ENCODE data around the gene NUP205. TPM values are rescaled to one million over a fixed set of nuclear protein-coding genes. Genes with fewer than 3 reads are reported as not detected.
A peak's percentile ranks its signal among the peaks of the same experiment; 100 is the strongest.

NUP205 gene
- total and polyA plus RNA-seq, 12 donors: 22.3 to 48.1 (median 35.4) TPM

GRCh38 chr7:135684136-135684535, 126.4 kb downstream of the NUP205 start:
- Histone ChIP-seq H3K9me3 (replicated peaks in 1 of 3) (no peaks in the 10 kb centered on the region), H3K4me1 (replicated peaks in 1 of 2) (peaks cover 0 to 21% of the 10 kb centered on the region in 2 donors), H3K36me3 (replicated peaks in 1 of 2) (no peaks in the 10 kb centered on the region), H3K4me3 (no peak overlapping the region), H3K27me3 (no peaks in the 10 kb centered on the region), H3K27ac (peak overlapping the region in 2 of 5 donors; percentile 34 to 55)
- no peak for DNase-seq
- intact Hi-C loops (cut with DNase I): loop anchor here in 1 of 2 donors (10.0 kb wide), 1 partner anchor 331 kb away; no protein-coding TSS in a partner anchor
- 51 to 60% (median 60%) methylated on average over 3 of the region's 3 CpGs for WGBS, 4 donors
- TF ChIP-seq CTCF (IDR thresholded peaks at IDR 0.05) (no peak), POLR2A (IDR thresholded peaks at IDR 0.05) (no peak)

DNA sequence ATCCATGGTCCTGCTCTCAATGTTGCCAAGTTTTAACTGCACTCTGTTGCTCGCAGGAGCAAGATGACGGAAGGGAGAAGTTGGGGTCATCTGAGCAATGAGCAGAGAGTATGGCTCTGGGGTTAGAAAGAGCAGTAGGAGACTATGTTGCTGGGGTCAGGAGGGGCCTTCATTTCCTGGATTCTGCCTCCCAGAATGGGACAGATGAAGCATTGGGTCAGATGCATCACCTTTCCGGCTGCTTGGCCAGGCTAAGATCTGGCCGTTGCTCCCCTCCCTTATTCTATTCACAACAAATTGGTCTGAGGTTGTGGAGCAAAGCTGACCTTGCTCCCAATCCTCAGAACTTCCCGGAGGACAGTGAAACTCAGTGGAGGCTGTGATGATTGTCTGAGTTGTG, 127.0 kb downstream of the NUP205 start:
- Histone ChIP-seq H3K4me1 (replicated peaks in 1 of 2) (peaks cover 0 to 21% of the 10 kb centered on the region in 2 donors), H3K36me3 (replicated peaks in 1 of 2) (no peaks in the 10 kb centered on the region), H3K9me3 (replicated peaks in 1 of 3) (no peaks in the 10 kb centered on the region), H3K27me3 (no peaks in the 10 kb centered on the region), H3K4me3 (no peak overlapping the region), H3K27ac (peak overlapping the region in 2 of 5 donors; percentile 34 to 54)
- peak in 2 of 7 donors; percentile 19 to 38 for DNase-seq
- 59 to 66% (median 63%) methylated on average over 5 of the region's 5 CpGs for WGBS, 4 donors
- intact Hi-C loops (cut with DNase I): loop anchor here in 1 of 2 donors (10.0 kb wide), 1 partner anchor 330 kb away; no protein-coding TSS in a partner anchor
- no peak for TF ChIP-seq CTCF (IDR thresholded peaks at IDR 0.05)
- no peak for TF ChIP-seq POLR2A (IDR thresholded peaks at IDR 0.05)

GRCh38 chr7:135685306-135686084, 127.8 kb downstream of the NUP205 start:
- DNase-seq: no peak
- H3K27ac ChIP-seq: peak overlapping the region in 2 of 5 donors; percentile 34 to 63
- H3K36me3 ChIP-seq (replicated peaks in 1 of 2): no peaks in the 10 kb centered on the region
- intact Hi-C loops (cut with DNase I): loop anchor here in 1 of 2 donors (10.0 kb wide), 1 partner anchor 329 kb away; no protein-coding TSS in a partner anchor
- H3K4me3 ChIP-seq: no peak overlapping the region
- no peaks in the 10 kb centered on the region for H3K27me3 ChIP-seq
- H3K4me1 ChIP-seq (replicated peaks in 1 of 2): peaks cover 0 to 21% of the 10 kb centered on the region in 2 donors
- 75 to 87% (median 86%) methylated on average over 9 of the region's 9 CpGs for WGBS, 4 donors
- TF ChIP-seq POLR2A (IDR thresholded peaks at IDR 0.05) (no peak), CTCF (IDR thresholded peaks at IDR 0.05) (no peak)
- H3K9me3 ChIP-seq (replicated peaks in 1 of 3): no peaks in the 10 kb centered on the region

- intact Hi-C loops (cut with DNase I): loop anchor here in 1 of 2 donors (10.0 kb wide), 1 partner anchor 327 kb away; no protein-coding TSS in a partner anchor
- Histone ChIP-seq H3K27me3 (no peaks in the 10 kb centered on the region), H3K9me3 (replicated peaks in 1 of 3) (no peaks in the 10 kb centered on the region), H3K36me3 (replicated peaks in 1 of 2) (no peaks in the 10 kb centered on the region), H3K27ac (no peak overlapping the region), H3K4me3 (no peak overlapping the region), H3K4me1 (replicated peaks in 1 of 2) (peaks cover 0 to 21% of the 10 kb centered on the region in 2 donors)
- DNase-seq: no peak
- 0 to 54% (median 39%) methylated on average over 1 of the region's 1 CpG for WGBS, 4 donors
- no peak for TF ChIP-seq POLR2A (IDR thresholded peaks at IDR 0.05)
- TF ChIP-seq CTCF (IDR thresholded peaks at IDR 0.05): no peak
Observed at GRCh38 chr7:135687466-135687865, 129.7 kb downstream of the NUP205 start.

Measured in adrenal gland (tissue), 12 donors.